Neutrophil (primary cell): ENCODE data around the gene CSF1.
"Not testable (repeated sequence)": the region's sequence is repeated elsewhere in the genome, so short reads cannot be mapped to it uniquely, and the experiment has no call there.

ENCODE experiments used
- H3K27ac ChIP-seq: fragments of 200-600 bp; sonication (generic); 2 replicates; pipeline ENCODE4 v1.5.1; 2016; ENCODE audit warnings: mild to moderate bottlenecking, moderate library complexity
- H3K27me3 ChIP-seq: fragments of 200-600 bp; sonication (generic); 2 replicates; pipeline ENCODE4 v1.6.0; 2016; ENCODE audit warnings: mild to moderate bottlenecking
- H3K36me3 ChIP-seq: fragments of 200-600 bp; sonication (generic); 2 replicates; pipeline ENCODE4 v1.5.1; 2017
- H3K4me1 ChIP-seq, 2 experiments: fragments of 200-600 bp in 1 of 2; sonication (generic) in 1 of 2; 1 replicate in 1 of 2; 2 replicates in 1 of 2; pipeline versions ENCODE4 v1.5.1 to v1.6.1; 2013 to 2016; ENCODE audit warnings: low read depth in 1 of 2, low read length in 1 of 2, mild to moderate bottlenecking in 1 of 2, moderate library complexity in 1 of 2; ENCODE audit not compliant: control insufficient read depth in 1 of 2, insufficient read depth in 1 of 2
- H3K4me3 ChIP-seq, 2 experiments: fragments of 200-600 bp in 1 of 2; sonication (generic) in 1 of 2; 1 replicate in 1 of 2; 2 replicates in 1 of 2; pipeline ENCODE4 v1.5.1; 2013 to 2016; ENCODE audit warnings: low read depth in 1 of 2, low read length in 1 of 2, mild to moderate bottlenecking in 1 of 2, moderate library complexity in 1 of 2
- H3K9me3 ChIP-seq: fragments of 200-600 bp; sonication (generic); 2 replicates; pipeline ENCODE4 v1.5.1; 2016
- TF ChIP-seq, protein P1 (sequence below): fragments of 200-600 bp; sonication (generic); IDR thresholded peaks from 2 replicates; pipeline ENCODE4 v1.5.1; 2016; ENCODE audit warnings: antibody characterized with exemption

CSF1 gene

DNA sequence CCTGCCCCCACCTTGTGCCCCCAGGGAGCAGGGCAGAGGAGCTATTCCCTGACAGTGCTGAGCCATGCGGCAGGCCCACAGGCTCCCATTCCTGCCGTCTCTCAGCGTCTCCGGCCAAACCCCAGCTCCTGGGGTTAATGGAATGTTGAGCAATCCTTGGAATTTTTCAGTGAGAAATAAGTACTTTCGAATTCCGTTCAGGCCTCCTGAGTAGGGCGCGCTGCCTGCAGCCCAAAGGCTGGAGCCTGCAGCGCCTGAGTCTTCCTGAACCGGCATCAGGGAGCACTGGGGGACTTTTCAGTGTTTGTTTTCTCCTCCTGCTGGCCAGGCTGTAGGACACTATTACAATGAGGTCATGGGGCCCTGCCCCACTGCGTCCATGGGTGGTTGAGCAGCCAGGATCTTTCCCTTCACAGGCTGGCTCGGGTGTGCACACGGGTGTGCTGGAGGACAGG lies 33.3 kb upstream of the CSF1 start:
- TF ChIP-seq, protein P1, sequence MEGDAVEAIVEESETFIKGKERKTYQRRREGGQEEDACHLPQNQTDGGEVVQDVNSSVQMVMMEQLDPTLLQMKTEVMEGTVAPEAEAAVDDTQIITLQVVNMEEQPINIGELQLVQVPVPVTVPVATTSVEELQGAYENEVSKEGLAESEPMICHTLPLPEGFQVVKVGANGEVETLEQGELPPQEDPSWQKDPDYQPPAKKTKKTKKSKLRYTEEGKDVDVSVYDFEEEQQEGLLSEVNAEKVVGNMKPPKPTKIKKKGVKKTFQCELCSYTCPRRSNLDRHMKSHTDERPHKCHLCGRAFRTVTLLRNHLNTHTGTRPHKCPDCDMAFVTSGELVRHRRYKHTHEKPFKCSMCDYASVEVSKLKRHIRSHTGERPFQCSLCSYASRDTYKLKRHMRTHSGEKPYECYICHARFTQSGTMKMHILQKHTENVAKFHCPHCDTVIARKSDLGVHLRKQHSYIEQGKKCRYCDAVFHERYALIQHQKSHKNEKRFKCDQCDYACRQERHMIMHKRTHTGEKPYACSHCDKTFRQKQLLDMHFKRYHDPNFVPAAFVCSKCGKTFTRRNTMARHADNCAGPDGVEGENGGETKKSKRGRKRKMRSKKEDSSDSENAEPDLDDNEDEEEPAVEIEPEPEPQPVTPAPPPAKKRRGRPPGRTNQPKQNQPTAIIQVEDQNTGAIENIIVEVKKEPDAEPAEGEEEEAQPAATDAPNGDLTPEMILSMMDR, result no peak
- H3K27ac ChIP-seq, result no peak overlapping the region

DNA sequence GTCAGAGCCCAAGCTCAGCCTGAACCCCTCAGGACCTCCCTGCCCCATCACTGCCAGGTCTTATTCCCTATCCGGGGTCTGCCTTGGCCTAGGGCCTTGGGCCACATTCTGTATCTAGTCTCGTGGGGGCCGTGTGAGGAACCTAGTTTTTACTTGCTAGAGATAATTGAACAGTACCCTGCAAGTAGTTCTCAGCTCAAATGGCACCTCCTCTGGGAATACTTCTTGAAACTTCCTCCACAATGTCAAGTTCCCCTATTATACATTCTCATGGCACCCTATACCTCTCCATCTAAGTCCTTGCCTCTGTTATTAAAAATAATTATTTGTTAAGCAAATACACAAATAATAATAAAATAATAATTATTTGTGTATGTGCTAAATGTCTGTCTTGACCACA lies 32.9 kb upstream of the CSF1 start:
- no peak overlapping the region for H3K27ac ChIP-seq
- H3K9me3 ChIP-seq, result no peaks in the 10 kb centered on the region
- no peaks in the 10 kb centered on the region for H3K27me3 ChIP-seq
- peaks cover 24 to 27% of the 10 kb centered on the region in 2 experiments for H3K4me1 ChIP-seq
- H3K36me3 ChIP-seq, result no peaks in the 10 kb centered on the region
- H3K4me3 ChIP-seq, result no peak overlapping the region
- TF ChIP-seq, protein P1, result no peak

More for the DNA sequence above, 33.3 kb upstream of the CSF1 start:
- no peaks in the 10 kb centered on the region for H3K9me3 ChIP-seq
- peaks cover 24 to 28% of the 10 kb centered on the region in 2 experiments for H3K4me1 ChIP-seq
- no peaks in the 10 kb centered on the region for H3K27me3 ChIP-seq
- H3K4me3 ChIP-seq, result no peak overlapping the region
- H3K36me3 ChIP-seq, result no peaks in the 10 kb centered on the region

DNA sequence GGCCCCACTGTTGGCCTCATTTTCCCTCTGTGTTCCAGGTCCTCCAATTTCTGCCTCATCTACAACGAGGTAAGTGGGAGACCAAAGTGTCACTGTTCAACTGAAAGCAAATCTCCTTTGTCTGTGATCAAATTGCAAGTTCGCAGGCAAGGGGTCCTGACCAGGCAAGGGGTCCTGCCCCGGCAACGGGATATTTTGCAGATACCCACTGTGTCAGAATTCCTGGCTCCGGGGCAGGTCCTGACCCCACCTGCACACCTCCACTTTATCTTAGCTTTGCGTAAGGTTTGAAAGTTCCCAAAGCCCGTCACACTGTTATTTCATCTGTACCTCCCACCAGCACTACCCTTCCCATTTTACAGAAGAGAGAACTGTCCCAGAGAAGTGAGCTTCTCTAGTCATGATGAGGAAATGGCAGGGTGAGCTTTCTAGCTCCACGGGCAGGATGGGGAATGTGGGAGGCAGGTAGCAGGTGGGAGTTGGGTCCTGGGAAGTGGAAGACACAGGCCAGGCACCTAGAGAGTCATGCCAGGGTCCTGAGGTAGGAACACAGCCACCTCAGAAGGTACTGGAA lies 32.0 kb upstream of the CSF1 start:
- TF ChIP-seq, protein P1, result no peak
- Histone ChIP-seq H3K9me3 (no peaks in the 10 kb centered on the region), H3K4me3 (no peak overlapping the region), H3K27ac (peak overlapping the region; percentile 8), H3K27me3 (no peaks in the 10 kb centered on the region), H3K4me1 (peaks cover 24 to 27% of the 10 kb centered on the region in 2 experiments), H3K36me3 (no peaks in the 10 kb centered on the region)

DNA sequence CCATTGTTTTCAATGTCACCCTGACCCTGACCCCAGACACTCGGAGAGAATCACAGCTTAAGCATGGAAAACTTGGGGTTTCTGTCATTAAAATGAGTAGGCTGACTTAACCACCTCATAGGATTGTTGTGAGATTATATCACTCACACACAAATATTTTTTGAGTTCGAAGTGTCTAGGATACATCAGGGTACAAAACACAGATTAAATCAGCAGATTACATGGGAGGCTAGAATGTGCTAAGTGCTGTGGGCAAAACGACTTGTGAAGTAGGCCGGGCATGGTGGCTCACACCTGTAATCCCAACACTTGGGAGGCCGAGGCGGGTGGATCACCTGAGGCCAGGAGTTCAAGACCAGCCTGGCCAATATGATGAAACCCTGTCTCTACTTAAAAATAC lies 31.3 kb upstream of the CSF1 start:
- H3K4me1 ChIP-seq, result peaks cover 24 to 27% of the 10 kb centered on the region in 2 experiments
- H3K4me3 ChIP-seq, H3K27ac ChIP-seq, H3K9me3 ChIP-seq, H3K36me3 ChIP-seq, H3K27me3 ChIP-seq: not testable (repeated sequence)

DNA sequence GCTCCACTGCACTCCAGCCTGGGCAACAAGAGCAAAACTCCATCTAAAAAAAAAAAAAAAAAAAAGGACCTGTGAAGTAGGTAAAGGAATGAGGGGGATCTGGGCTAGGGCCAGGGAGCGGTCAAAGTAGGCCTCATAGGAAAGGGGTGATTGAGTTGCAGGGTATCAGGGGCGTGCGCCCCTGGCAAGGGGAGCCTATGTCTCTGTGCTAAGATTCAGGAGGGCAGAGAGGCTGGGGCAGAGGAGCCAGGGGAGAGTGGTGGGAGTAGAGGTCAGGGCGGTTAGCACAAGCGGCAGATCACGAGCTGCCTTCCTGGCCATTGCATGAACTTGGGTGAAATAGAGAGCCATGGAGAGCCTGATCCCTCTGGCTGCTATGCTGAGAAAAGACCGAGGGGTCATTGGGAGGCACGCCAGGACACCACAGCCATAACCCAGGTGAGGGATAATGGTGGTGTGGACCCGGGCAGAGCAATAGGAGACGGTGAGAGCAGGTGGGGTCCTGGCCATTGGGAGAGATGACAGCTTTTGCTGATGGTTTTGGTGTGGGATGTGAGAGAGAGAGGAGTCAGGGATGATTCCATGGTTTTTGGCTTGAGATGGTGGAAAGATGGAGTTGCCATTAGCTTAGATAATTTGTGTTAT lies 30.6 kb upstream of the CSF1 start:
- H3K27me3 ChIP-seq, result no peaks in the 10 kb centered on the region
- no peak overlapping the region for H3K4me3 ChIP-seq
- H3K9me3 ChIP-seq, result no peaks in the 10 kb centered on the region

More for the DNA sequence above, 30.6 kb upstream of the CSF1 start:
- H3K36me3 ChIP-seq, result no peaks in the 10 kb centered on the region
- no peak overlapping the region for H3K27ac ChIP-seq
- H3K4me1 ChIP-seq, result peaks cover 26 to 30% of the 10 kb centered on the region in 2 experiments
- TF ChIP-seq, protein P1, result no peak
